ENCODE results near the gene TBC1D19.

Gene TBC1D19

DNA sequence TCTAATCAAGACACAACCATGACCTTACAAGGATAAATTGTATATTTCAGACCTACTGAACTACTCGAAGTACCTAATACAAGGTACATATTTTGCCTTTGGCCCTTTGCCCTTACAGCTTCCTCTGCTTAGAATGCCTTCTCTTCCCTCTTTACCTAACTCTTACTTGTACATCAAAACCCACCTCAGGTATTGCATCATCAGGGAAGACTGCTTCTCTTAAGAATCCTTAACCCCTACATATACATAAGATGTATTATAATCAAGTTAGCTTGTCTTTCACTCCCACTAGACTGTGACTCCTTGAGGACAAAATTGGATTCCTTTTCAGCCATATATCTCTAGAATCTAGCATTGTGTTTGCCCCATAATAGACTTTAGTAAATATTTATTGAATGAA lies 175.0 kb downstream of the TBC1D19 start:
- TF ChIP-seq, protein P1, sequence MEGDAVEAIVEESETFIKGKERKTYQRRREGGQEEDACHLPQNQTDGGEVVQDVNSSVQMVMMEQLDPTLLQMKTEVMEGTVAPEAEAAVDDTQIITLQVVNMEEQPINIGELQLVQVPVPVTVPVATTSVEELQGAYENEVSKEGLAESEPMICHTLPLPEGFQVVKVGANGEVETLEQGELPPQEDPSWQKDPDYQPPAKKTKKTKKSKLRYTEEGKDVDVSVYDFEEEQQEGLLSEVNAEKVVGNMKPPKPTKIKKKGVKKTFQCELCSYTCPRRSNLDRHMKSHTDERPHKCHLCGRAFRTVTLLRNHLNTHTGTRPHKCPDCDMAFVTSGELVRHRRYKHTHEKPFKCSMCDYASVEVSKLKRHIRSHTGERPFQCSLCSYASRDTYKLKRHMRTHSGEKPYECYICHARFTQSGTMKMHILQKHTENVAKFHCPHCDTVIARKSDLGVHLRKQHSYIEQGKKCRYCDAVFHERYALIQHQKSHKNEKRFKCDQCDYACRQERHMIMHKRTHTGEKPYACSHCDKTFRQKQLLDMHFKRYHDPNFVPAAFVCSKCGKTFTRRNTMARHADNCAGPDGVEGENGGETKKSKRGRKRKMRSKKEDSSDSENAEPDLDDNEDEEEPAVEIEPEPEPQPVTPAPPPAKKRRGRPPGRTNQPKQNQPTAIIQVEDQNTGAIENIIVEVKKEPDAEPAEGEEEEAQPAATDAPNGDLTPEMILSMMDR (IDR thresholded peaks at IDR 0.05; ENCODE audit: low read depth, low read length): no peak
- no peak overlapping the region for H3K4me3 ChIP-seq (ENCODE audit: low read depth, low read length)
- DNase-seq (ENCODE audit: low read depth, low spot score): no peak
- in situ Hi-C loops (cut with HindIII; ENCODE audit: low sequenced_read_pairs): no loop called here

DNA sequence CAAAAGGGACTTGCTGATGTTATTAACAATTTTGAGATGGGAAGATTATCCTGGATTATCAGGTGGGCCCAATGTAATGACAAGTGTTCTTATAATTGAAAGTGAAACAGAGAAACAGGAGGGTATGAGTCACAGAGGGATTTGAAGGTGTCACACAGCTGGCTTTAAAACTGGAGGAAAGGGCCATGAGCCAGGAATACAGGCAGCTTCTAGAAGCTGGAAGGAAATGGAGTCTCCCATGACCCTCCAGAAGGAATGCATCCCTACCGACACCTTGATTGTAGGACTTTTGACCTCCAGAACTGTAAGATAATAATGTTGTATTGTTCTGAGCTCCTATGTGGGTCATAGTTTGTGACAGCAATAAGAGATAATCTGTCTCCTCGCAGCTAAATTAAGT lies 178.8 kb downstream of the TBC1D19 start:
- no peak overlapping the region for H3K4me3 ChIP-seq (ENCODE audit: low read depth, low read length)
- no peak for DNase-seq (ENCODE audit: low read depth, low spot score)
- in situ Hi-C loops (cut with HindIII; ENCODE audit: low sequenced_read_pairs): no loop called here
- TF ChIP-seq, protein P1 (IDR thresholded peaks at IDR 0.05; ENCODE audit: low read depth, low read length): no peak

DNA sequence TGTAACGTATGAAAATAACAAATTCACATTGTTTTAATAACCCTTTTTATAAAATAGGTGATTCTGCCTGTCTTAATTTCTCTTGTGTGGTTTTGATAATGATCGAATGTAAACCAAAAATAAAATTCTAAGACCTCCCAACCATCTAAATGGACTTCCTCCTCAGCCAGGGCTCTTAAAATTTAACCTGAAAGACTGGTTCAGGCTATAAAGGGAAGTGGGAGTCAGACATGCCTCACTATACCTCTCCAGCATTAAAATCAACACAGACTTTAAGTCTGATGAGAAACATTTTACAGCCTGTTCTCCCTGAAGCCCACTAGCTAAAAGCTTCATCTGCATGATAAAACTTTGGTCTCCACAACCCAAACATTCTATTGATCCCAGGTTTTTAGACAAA lies 179.2 kb downstream of the TBC1D19 start:
- TF ChIP-seq, protein P1 (IDR thresholded peaks at IDR 0.05; ENCODE audit: low read depth, low read length): no peak
- no peak for DNase-seq (ENCODE audit: low read depth, low spot score)
- in situ Hi-C loops (cut with HindIII; ENCODE audit: low sequenced_read_pairs): no loop called here
- H3K4me3 ChIP-seq (ENCODE audit: low read depth, low read length): no peak overlapping the region

DNA sequence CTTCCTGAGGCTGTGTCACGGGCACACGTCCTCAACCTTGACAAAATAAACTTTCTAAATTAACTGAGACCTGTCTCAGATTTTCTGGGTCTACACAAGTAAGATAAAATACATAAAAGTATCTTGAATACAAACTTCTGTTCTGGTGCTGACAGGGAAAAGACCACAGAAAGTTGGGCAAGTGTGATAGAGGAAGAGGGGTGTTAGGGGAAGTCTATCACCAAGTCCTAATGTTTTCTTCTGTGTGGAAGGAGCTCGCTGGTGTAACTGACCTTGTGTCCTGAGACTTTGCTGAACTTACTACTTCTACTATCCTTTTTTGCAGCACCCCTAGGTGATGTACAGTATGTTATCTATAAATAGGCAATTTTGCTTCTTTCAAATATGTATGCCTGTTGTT lies 179.8 kb downstream of the TBC1D19 start:
- no peak for DNase-seq (ENCODE audit: low read depth, low spot score)
- in situ Hi-C loops (cut with HindIII; ENCODE audit: low sequenced_read_pairs): no loop called here
- H3K4me3 ChIP-seq (ENCODE audit: low read depth, low read length): no peak overlapping the region
- TF ChIP-seq, protein P1 (IDR thresholded peaks at IDR 0.05; ENCODE audit: low read depth, low read length): no peak

DNA sequence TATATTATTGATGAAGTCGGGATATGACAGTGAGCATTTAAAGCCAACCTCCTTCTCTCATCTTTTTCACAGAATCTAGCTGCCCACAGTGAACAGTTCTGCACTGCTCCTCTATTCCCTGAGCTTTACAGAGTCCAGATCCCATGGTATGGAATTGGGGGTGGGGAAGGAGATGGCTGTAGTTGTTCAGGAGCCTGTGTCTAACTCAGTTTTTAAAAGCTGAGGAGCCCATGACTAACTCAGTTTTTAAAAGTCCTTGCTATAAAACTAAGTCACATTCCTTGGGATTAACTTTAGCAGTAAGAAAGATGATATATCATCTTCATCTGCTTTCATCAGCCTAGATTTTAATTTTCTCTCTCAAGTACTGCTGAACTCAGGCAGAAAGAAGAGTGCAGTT lies 180.3 kb downstream of the TBC1D19 start:
- no peak for DNase-seq (ENCODE audit: low read depth, low spot score)
- TF ChIP-seq, protein P1 (IDR thresholded peaks at IDR 0.05; ENCODE audit: low read depth, low read length): no peak
- in situ Hi-C loops (cut with HindIII; ENCODE audit: low sequenced_read_pairs): no loop called here
- H3K4me3 ChIP-seq (ENCODE audit: low read depth, low read length): no peak overlapping the region

DNA sequence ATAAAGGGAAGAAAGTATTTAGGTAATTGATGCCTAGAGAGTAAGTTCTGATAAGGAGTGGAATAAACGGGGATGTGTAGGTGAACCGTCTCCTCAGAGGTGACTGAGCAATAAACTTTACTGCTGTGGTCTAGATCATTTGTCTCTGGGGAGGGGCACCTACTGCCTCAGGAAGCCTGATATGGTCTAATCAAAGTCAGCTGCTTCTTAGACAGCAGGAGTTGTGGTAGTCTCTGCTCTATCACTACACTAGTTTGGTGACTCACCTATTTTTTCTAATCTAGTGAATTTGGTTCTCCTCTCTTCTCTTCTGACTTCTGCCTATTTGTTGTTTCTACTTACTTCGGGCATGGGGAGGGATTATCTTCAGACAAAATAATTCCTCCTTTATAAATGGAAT lies 181.6 kb downstream of the TBC1D19 start:
- TF ChIP-seq, protein P1 (IDR thresholded peaks at IDR 0.05; ENCODE audit: low read depth, low read length): no peak
- no peak for DNase-seq (ENCODE audit: low read depth, low spot score)
- no peak overlapping the region for H3K4me3 ChIP-seq (ENCODE audit: low read depth, low read length)
- in situ Hi-C loops (cut with HindIII; ENCODE audit: low sequenced_read_pairs): no loop called here

DNA sequence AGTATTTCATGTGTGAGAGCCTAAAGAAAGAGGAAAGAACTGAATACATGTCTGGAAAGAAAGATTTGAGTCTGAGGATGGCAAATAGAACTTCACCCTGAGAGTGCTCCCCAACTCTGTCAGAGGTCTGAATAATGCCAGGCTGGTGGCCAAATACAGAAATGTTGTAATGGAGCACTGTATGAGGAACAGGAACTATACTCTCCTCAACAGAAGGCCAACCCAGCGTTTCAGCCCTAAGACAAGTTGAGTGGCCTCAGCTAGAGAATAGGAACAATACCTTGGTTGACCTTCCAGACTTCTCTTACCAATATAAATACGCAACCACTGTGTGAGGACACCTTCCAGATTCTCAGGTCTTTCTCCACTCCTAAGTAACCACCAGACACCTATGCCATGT lies 182.3 kb downstream of the TBC1D19 start:
- no peak for DNase-seq (ENCODE audit: low read depth, low spot score)
- H3K4me3 ChIP-seq (ENCODE audit: low read depth, low read length): no peak overlapping the region
- in situ Hi-C loops (cut with HindIII; ENCODE audit: low sequenced_read_pairs): no loop called here
- TF ChIP-seq, protein P1 (IDR thresholded peaks at IDR 0.05; ENCODE audit: low read depth, low read length): no peak

All from astrocyte of the spinal cord (primary cell).